Skeletal muscle satellite cell (primary cell): ENCODE measurements around the gene NMNAT3.
"Not testable (repeated sequence)": the region's sequence is repeated elsewhere in the genome, so short reads cannot be mapped to it uniquely, and the experiment has no call there.

Source experiments
- H3K27me3 ChIP-seq: 2 replicates; pipeline ENCODE4 v1.7.0; 2013; ENCODE audit warnings: low read length; ENCODE audit not compliant: control insufficient read depth, insufficient read depth
- H3K36me3 ChIP-seq: 2 replicates; pipeline ENCODE4 v1.7.0; 2013; ENCODE audit warnings: mild to moderate bottlenecking, control low read depth, low read length; ENCODE audit not compliant: insufficient read depth
- H3K4me1 ChIP-seq: 2 replicates; pipeline ENCODE4 v1.7.0; 2013; ENCODE audit warnings: low read length; ENCODE audit not compliant: control insufficient read depth, insufficient read depth
- H3K4me2 ChIP-seq: 2 replicates; pipeline ENCODE4 v1.7.0; 2013; ENCODE audit warnings: mild to moderate bottlenecking, low read length
- H3K4me3 ChIP-seq: 2 replicates; pipeline ENCODE4 v1.7.0; 2013; ENCODE audit warnings: low read length
- H3K9ac ChIP-seq: 2 replicates; pipeline ENCODE4 v1.7.0; 2013; ENCODE audit warnings: mild to moderate bottlenecking, low read depth, low read length, moderate library complexity
- H3K9me3 ChIP-seq: replicated peaks from 2 replicates; pipeline ENCODE4 v1.7.0; 2013; ENCODE audit warnings: mild to moderate bottlenecking, control low read depth, low read length

The NMNAT3 gene

GRCh38 chr3:139607257-139608107 is 70.3 kb downstream of the NMNAT3 start:
- Histone ChIP-seq H3K9ac (no peak overlapping the region), H3K9me3 (no peaks in the 10 kb centered on the region), H3K27me3 (no peaks in the 10 kb centered on the region), H3K4me1 (no peaks in the 10 kb centered on the region), H3K36me3 (no peaks in the 10 kb centered on the region), H3K4me2 (no peak overlapping the region), H3K4me3 (no peak overlapping the region)

DNA sequence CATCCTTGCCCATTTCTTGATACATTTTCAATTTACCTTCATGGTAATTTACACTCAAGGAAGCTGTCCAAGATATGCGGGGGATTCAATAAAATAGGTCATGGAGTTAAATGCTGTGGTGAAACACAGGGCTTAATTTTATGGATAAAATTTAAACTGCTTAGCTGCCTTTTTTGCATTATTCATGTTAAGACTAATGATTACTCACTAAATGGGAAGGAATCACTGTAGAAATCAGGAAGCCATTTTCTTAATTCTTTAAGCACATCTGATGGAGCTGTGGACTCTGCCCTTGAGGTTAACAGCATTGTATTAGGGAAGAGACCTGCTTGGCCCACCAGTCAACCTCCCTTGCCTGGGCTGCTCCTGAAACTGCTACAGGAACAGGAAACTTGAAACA is 75.8 kb downstream of the NMNAT3 start:
- Histone ChIP-seq H3K4me3 (no peak overlapping the region), H3K36me3 (no peaks in the 10 kb centered on the region), H3K9ac (no peak overlapping the region), H3K9me3 (no peaks in the 10 kb centered on the region), H3K4me1 (no peaks in the 10 kb centered on the region), H3K27me3 (no peaks in the 10 kb centered on the region), H3K4me2 (no peak overlapping the region)

GRCh38 chr3:139601191-139601961 is 76.4 kb downstream of the NMNAT3 start:
- H3K4me3 ChIP-seq, result no peak overlapping the region
- no peaks in the 10 kb centered on the region for H3K9me3 ChIP-seq
- H3K27me3 ChIP-seq, result no peaks in the 10 kb centered on the region
- no peak overlapping the region for H3K4me2 ChIP-seq
- H3K4me1 ChIP-seq, result no peaks in the 10 kb centered on the region
- H3K9ac ChIP-seq, result no peak overlapping the region
- H3K36me3 ChIP-seq, result no peaks in the 10 kb centered on the region

- H3K9me3 ChIP-seq, result no peaks in the 10 kb centered on the region
- no peak overlapping the region for H3K9ac ChIP-seq
- no peaks in the 10 kb centered on the region for H3K36me3 ChIP-seq
- H3K4me2 ChIP-seq, result no peak overlapping the region
- no peaks in the 10 kb centered on the region for H3K27me3 ChIP-seq
- H3K4me1 ChIP-seq, result no peaks in the 10 kb centered on the region
- no peak overlapping the region for H3K4me3 ChIP-seq
Measured at GRCh38 chr3:139597947-139598346, 79.8 kb downstream of the NMNAT3 start.

GRCh38 chr3:139591186-139591585 is 86.6 kb downstream of the NMNAT3 start:
- not testable (repeated sequence) for H3K4me3 ChIP-seq, H3K4me1 ChIP-seq, H3K27me3 ChIP-seq, H3K36me3 ChIP-seq, H3K9ac ChIP-seq, H3K9me3 ChIP-seq, H3K4me2 ChIP-seq

- H3K4me1 ChIP-seq, result no peaks in the 10 kb centered on the region
- H3K9ac ChIP-seq, result no peak overlapping the region
- H3K27me3 ChIP-seq, result peaks cover 3% of the 10 kb centered on the region
- H3K4me2 ChIP-seq, result no peak overlapping the region
- H3K9me3 ChIP-seq, result no peaks in the 10 kb centered on the region
- no peak overlapping the region for H3K4me3 ChIP-seq
- H3K36me3 ChIP-seq, result no peaks in the 10 kb centered on the region
Measured at GRCh38 chr3:139588450-139588849, 89.3 kb downstream of the NMNAT3 start.

- Histone ChIP-seq H3K4me2 (no peak overlapping the region), H3K9ac (no peak overlapping the region), H3K36me3 (no peaks in the 10 kb centered on the region), H3K27me3 (peaks cover 3% of the 10 kb centered on the region), H3K4me3 (no peak overlapping the region), H3K9me3 (no peaks in the 10 kb centered on the region), H3K4me1 (no peaks in the 10 kb centered on the region)
Measured at GRCh38 chr3:139587797-139588196, 90.0 kb downstream of the NMNAT3 start.

- no peaks in the 10 kb centered on the region for H3K36me3 ChIP-seq
- H3K4me3 ChIP-seq, result no peak overlapping the region
- H3K4me1 ChIP-seq, result no peaks in the 10 kb centered on the region
- peaks cover 3% of the 10 kb centered on the region for H3K27me3 ChIP-seq
- no peak overlapping the region for H3K9ac ChIP-seq
- H3K4me2 ChIP-seq, result no peak overlapping the region
- H3K9me3 ChIP-seq, result no peaks in the 10 kb centered on the region
Measured at GRCh38 chr3:139586420-139587017, 91.3 kb downstream of the NMNAT3 start.

DNA sequence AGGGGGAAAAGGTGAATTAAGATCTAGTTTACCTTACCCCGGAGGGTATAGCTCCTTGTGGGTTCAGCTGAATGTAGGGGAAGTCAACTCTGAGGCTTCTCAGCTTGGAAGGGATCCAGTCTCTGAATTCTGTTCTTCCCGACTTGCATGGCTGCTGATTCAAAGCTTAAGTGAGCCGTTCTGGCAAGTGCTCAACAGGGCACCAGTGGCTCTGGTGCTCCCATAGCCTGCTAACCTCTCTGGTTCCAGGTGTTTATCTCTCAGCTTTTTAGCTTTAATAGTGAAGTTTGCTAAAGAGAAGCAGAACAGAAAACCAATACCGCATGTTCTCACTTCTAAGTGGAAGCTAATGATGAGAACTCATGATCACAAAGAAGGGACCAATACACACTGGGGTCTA is 92.0 kb downstream of the NMNAT3 start:
- H3K4me1 ChIP-seq, result no peaks in the 10 kb centered on the region
- no peak overlapping the region for H3K9ac ChIP-seq
- H3K4me3 ChIP-seq, result no peak overlapping the region
- no peak overlapping the region for H3K4me2 ChIP-seq
- no peaks in the 10 kb centered on the region for H3K36me3 ChIP-seq
- peaks cover 3% of the 10 kb centered on the region for H3K27me3 ChIP-seq
- no peaks in the 10 kb centered on the region for H3K9me3 ChIP-seq

DNA sequence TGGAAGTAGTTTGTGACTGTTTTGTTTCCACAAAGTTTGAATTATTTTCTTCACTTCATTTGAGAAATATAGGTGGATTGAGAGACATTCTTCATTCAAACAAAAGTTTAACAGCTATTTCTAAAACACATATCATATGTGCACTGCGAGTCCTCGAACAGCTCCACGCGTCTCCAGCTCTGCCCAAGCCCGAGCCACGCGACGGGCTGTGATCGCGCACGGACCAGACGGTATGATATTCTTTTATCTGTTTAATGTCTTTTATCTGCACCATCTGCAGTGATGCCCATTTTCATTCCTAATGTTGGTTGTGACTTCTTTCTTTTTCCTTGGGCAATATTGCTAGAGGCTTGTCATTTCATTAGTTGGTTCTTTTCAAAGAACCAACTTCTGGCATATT is 94.1 kb downstream of the NMNAT3 start:
- H3K9ac ChIP-seq, H3K27me3 ChIP-seq, H3K9me3 ChIP-seq, H3K36me3 ChIP-seq, H3K4me2 ChIP-seq, H3K4me1 ChIP-seq, H3K4me3 ChIP-seq: not testable (repeated sequence)

- Histone ChIP-seq H3K4me2 (no peak overlapping the region), H3K9ac (no peak overlapping the region), H3K36me3 (no peaks in the 10 kb centered on the region), H3K27me3 (no peaks in the 10 kb centered on the region), H3K9me3 (no peaks in the 10 kb centered on the region), H3K4me3 (no peak overlapping the region), H3K4me1 (no peaks in the 10 kb centered on the region)
Measured at GRCh38 chr3:139578783-139579182, 99.0 kb downstream of the NMNAT3 start.
